ENCODE results near the gene MBD3.

DNA sequence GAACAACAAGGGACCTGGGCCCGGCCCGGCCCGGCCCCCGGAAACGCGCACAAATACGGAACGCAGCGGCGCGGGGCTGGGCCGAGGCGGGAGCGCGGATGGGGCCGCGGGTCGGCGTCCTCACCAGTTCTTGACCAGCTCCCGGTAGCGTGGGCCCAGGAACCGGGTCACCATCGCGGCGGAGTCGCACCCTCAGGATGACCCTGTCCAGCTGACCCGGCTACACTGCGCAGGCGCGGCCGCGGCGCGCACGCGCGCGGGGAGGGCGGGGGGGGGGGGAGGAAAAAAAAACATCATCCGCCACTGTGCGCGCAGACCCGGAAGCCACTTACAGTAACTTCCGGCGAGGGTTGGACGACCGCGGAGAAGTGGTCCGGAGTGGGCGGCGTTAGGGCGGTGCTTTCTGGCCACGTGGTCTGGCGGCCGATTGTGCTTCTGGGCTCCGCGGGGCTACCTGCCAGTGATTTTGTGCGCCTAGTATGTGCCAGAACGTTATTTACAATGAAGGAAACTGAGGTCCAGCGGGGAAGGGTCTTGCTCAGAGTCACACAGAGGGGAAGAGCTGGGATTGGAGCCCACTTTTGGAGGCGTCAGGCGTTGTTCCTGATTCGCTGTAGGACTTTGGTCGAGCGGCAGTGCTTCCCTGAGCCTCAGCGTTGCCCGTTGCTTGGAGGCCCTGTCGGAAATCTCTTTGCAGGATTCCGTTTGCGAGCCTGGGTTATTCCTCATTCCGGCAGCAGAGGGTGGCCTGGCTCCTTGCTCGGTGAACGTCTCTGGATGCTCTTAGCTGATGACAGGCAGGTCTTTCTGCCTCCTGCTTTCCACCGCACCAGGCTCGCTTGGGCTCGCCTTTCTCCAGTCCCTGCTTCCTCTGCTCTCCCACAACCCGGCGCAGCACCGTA is 12.8 kb upstream of the MBD3 start, which contains the start of gene UQCR11:
- TF ChIP-seq, protein P1, sequence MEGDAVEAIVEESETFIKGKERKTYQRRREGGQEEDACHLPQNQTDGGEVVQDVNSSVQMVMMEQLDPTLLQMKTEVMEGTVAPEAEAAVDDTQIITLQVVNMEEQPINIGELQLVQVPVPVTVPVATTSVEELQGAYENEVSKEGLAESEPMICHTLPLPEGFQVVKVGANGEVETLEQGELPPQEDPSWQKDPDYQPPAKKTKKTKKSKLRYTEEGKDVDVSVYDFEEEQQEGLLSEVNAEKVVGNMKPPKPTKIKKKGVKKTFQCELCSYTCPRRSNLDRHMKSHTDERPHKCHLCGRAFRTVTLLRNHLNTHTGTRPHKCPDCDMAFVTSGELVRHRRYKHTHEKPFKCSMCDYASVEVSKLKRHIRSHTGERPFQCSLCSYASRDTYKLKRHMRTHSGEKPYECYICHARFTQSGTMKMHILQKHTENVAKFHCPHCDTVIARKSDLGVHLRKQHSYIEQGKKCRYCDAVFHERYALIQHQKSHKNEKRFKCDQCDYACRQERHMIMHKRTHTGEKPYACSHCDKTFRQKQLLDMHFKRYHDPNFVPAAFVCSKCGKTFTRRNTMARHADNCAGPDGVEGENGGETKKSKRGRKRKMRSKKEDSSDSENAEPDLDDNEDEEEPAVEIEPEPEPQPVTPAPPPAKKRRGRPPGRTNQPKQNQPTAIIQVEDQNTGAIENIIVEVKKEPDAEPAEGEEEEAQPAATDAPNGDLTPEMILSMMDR (conservative IDR thresholded peaks at IDR 0.05 in 1 of 2, IDR thresholded peaks at IDR 0.05 in 1 of 2; ENCODE audit: low read depth in 1 of 2, low read length in 2 of 2): peak; percentile 70 to 71
- TF ChIP-seq EZH2 (IDR thresholded peaks at IDR 0.05; ENCODE audit: low read length, missing control alignments): no peak

Data from fibroblast of lung (primary cell).